Aorta (tissue), 5 donors: ENCODE measurements around the gene CHRM2. TPM values are rescaled to one million over a fixed set of nuclear protein-coding genes. Genes with fewer than 3 reads are reported as not detected.

Experiments used
- ATAC-seq: fragments of 200-7000 bp; cut with Tn5 transposase; one replicate; pipeline ENCODE4 v1.9.1; 2022; ENCODE audit warnings: moderate library complexity; ENCODE audit not compliant: low FRiP score
- DNase-seq, 2 donors: peaks; one replicate each; pipeline ENCODE4 v3.0.0-alpha.2; 2020
- H3K27ac ChIP-seq, 2 donors: one replicate each; pipeline ENCODE4 v1.5.1; 2013; ENCODE audit warnings: low read length in 2 of 2, mild to moderate bottlenecking in 2 of 2, moderate library complexity in 2 of 2, control low read depth in 1 of 2, inconsistent platforms in 1 of 2, low read depth in 1 of 2
- H3K27me3 ChIP-seq, 2 donors: one replicate each; pipeline ENCODE4 v1.6.1; 2013; ENCODE audit warnings: control low read depth in 1 of 2, low read length in 1 of 2, mild to moderate bottlenecking in 1 of 2, moderate library complexity in 1 of 2; ENCODE audit not compliant: insufficient read depth in 2 of 2, control insufficient read depth in 1 of 2
- H3K36me3 ChIP-seq, 2 donors: one replicate each; pipeline ENCODE4 v1.6.1; 2013; ENCODE audit warnings: control low read depth in 1 of 2, low read length in 1 of 2, mild to moderate bottlenecking in 1 of 2; ENCODE audit not compliant: insufficient read depth in 2 of 2, control insufficient read depth in 1 of 2
- H3K4me1 ChIP-seq, 2 donors: one replicate each; pipeline ENCODE4 v1.6.1; 2013; ENCODE audit warnings: low read length in 2 of 2, control low read depth in 1 of 2, mild to moderate bottlenecking in 1 of 2, moderate library complexity in 1 of 2; ENCODE audit not compliant: insufficient read depth in 2 of 2, control insufficient read depth in 1 of 2
- H3K4me3 ChIP-seq, 2 donors: one replicate each; pipeline ENCODE4 v1.5.1; 2013; ENCODE audit warnings: low read length in 2 of 2, control low read depth in 1 of 2, mild to moderate bottlenecking in 1 of 2
- H3K9me3 ChIP-seq: one replicate; pipeline ENCODE4 v1.6.1; 2013; ENCODE audit warnings: mild to moderate bottlenecking, low read length; ENCODE audit not compliant: control insufficient read depth
- WGBS, 2 donors: extraction: QIAGEN DNeasy Blood & Tissue Kit; methylation state at CpG; one replicate each; pipeline ENCODE4 v1.1.7; 2013; 5-methylcytosine and 5-hydroxymethylcytosine counted together
- intact Hi-C, 2 donors: fragments of 100-400 bp; cut with DNase I; formaldehyde crosslinking; loops; one replicate each; pipeline versions ENCODE4 v1.14.2 to v1.15.0; 2022
- polyA plus RNA-seq, 2 donors: library from polyadenylated mRNA; stranded (reverse); fragments of 200-250 nt; gene quantifications; one replicate each; pipeline ENCODE4 v1.2.3, GENCODE V29; 2013
- total RNA-seq, 2 donors: library from RNA; stranded (reverse); fragmentation: NEBNext Ultra II Directional; extraction: Animal tissue kit (Norgen Biotek cat#: 25700); gene quantifications; one replicate each; pipeline ENCODE4 v1.2.1, GENCODE V29; 2021
- donor health status: healthy with polysubstance abuse.
- donor health status: Bipolar disorder and iron deficiency.
- donor health status: DM: no; HTN: no; CAD: no.
- donor health status: DM: no; HTN: no; CAD: no.
- donor health status: DM: yes; HTN: yes; CAD: no.

The CHRM2 gene
- total and polyA plus RNA-seq, 4 donors = 0.38 TPM; not detected in 3

- intact Hi-C loops = no loop called here
- Histone ChIP-seq H3K27ac (no peak overlapping the region), H3K4me1 (no peaks in the 10 kb centered on the region), H3K36me3 (no peaks in the 10 kb centered on the region), H3K27me3 (no peaks in the 10 kb centered on the region), H3K4me3 (no peak overlapping the region), H3K9me3 (peaks cover 1% of the 10 kb centered on the region)
- ATAC-seq (no peak), DNase-seq (no peak)
- 12 to 25% methylated on average over 1 of the region's 1 CpG for WGBS, 2 donors
Observed at GRCh38 chr7:136884492-136884891, 16.0 kb downstream of the CHRM2 start.

GRCh38 chr7:136887317-136887716 lies 18.9 kb downstream of the CHRM2 start:
- Histone ChIP-seq H3K4me3 (no peak overlapping the region), H3K36me3 (no peaks in the 10 kb centered on the region), H3K9me3 (peaks cover 1% of the 10 kb centered on the region), H3K27ac (no peak overlapping the region), H3K4me1 (no peaks in the 10 kb centered on the region), H3K27me3 (no peaks in the 10 kb centered on the region)
- WGBS, 2 donors = 88 to 91% methylated on average over 1 of the region's 1 CpG
- ATAC-seq (no peak), DNase-seq (no peak)
- intact Hi-C loops = no loop called here

GRCh38 chr7:136890399-136890798 lies 21.9 kb downstream of the CHRM2 start:
- Histone ChIP-seq H3K27me3 (no peaks in the 10 kb centered on the region), H3K9me3 (peaks cover 1% of the 10 kb centered on the region), H3K4me1 (no peaks in the 10 kb centered on the region), H3K4me3 (no peak overlapping the region), H3K36me3 (no peaks in the 10 kb centered on the region), H3K27ac (no peak overlapping the region)
- ATAC-seq = no peak
- no peak for DNase-seq
- intact Hi-C loops = no loop called here
- WGBS, 2 donors = 55 to 64% methylated on average over 3 of the region's 3 CpGs

GRCh38 chr7:136891850-136892249 lies 23.4 kb downstream of the CHRM2 start:
- ATAC-seq = no peak
- Histone ChIP-seq H3K4me1 (no peaks in the 10 kb centered on the region), H3K27ac (no peak overlapping the region), H3K4me3 (no peak overlapping the region), H3K36me3 (no peaks in the 10 kb centered on the region), H3K27me3 (no peaks in the 10 kb centered on the region), H3K9me3 (peaks cover 1% of the 10 kb centered on the region)
- 66 to 68% methylated on average over 1 of the region's 1 CpG for WGBS, 2 donors
- intact Hi-C loops = no loop called here
- DNase-seq = no peak

- no peak for DNase-seq
- intact Hi-C loops = no loop called here
- H3K27ac ChIP-seq = no peak overlapping the region
- WGBS, 2 donors = 76 to 86% methylated on average over 2 of the region's 2 CpGs
- H3K36me3 ChIP-seq = no peaks in the 10 kb centered on the region
- H3K9me3 ChIP-seq = no peaks in the 10 kb centered on the region
- no peaks in the 10 kb centered on the region for H3K4me1 ChIP-seq
- H3K27me3 ChIP-seq = no peaks in the 10 kb centered on the region
- ATAC-seq = no peak
- H3K4me3 ChIP-seq = no peak overlapping the region
Observed at GRCh38 chr7:136894789-136895188, 26.3 kb downstream of the CHRM2 start.

GRCh38 chr7:136897676-136898075 lies 29.2 kb downstream of the CHRM2 start:
- WGBS, 2 donors = 31 to 34% methylated on average over 2 of the region's 2 CpGs
- Histone ChIP-seq H3K36me3 (no peaks in the 10 kb centered on the region), H3K4me3 (no peak overlapping the region), H3K9me3 (no peaks in the 10 kb centered on the region), H3K4me1 (no peaks in the 10 kb centered on the region), H3K27me3 (no peaks in the 10 kb centered on the region), H3K27ac (no peak overlapping the region)
- ATAC-seq (no peak), DNase-seq (no peak)
- intact Hi-C loops = no loop called here

GRCh38 chr7:136900005-136900404 lies 31.6 kb downstream of the CHRM2 start:
- no peak overlapping the region for H3K27ac ChIP-seq
- H3K36me3 ChIP-seq = no peaks in the 10 kb centered on the region
- H3K9me3 ChIP-seq = no peaks in the 10 kb centered on the region
- intact Hi-C loops = no loop called here
- H3K27me3 ChIP-seq = no peaks in the 10 kb centered on the region
- DNase-seq = no peak
- no peaks in the 10 kb centered on the region for H3K4me1 ChIP-seq
- no peak for ATAC-seq
- H3K4me3 ChIP-seq = no peak overlapping the region
- WGBS, 2 donors = 66 to 68% methylated on average over 1 of the region's 1 CpG

GRCh38 chr7:136910771-136911170 lies 42.3 kb downstream of the CHRM2 start:
- Histone ChIP-seq H3K4me1 (no peaks in the 10 kb centered on the region), H3K27ac (no peak overlapping the region), H3K27me3 (no peaks in the 10 kb centered on the region), H3K9me3 (no peaks in the 10 kb centered on the region), H3K36me3 (no peaks in the 10 kb centered on the region), H3K4me3 (no peak overlapping the region)
- intact Hi-C loops = no loop called here
- DNase-seq = no peak
- 47 to 55% methylated on average over 1 of the region's 1 CpG for WGBS, 2 donors
- no peak for ATAC-seq

- WGBS, 2 donors = 39 to 51% methylated on average over 6 of the region's 6 CpGs
- H3K4me3 ChIP-seq = no peak overlapping the region
- no peaks in the 10 kb centered on the region for H3K27me3 ChIP-seq
- H3K36me3 ChIP-seq = no peaks in the 10 kb centered on the region
- no peaks in the 10 kb centered on the region for H3K9me3 ChIP-seq
- no peak for DNase-seq
- ATAC-seq = no peak
- intact Hi-C loops = no loop called here
- no peaks in the 10 kb centered on the region for H3K4me1 ChIP-seq
- no peak overlapping the region for H3K27ac ChIP-seq
Observed at GRCh38 chr7:136911344-136911743, 42.9 kb downstream of the CHRM2 start.
